ENCODE results near the gene POMGNT1.

The POMGNT1 gene

DNA sequence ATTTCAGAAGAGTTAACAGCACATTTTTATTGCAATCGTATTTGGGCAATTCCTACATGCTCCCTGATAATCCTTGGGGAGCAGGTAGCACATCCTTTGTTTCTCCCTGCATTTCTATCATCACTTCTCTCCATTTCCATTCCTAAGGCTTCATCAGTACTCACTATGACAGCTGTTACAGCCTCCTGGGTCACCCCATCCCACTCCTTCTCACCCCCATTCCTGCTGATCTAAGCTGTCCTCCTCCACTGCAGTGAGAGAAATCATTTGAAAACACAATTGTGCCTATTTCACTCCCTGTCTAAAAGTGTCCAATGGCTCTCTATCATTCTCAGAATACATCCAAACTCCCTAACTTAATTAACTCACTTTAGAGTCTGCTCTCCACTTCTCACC lies 40.3 kb downstream of the POMGNT1 start:
- DNase-seq (ENCODE audit: low read depth): no peak

DNA sequence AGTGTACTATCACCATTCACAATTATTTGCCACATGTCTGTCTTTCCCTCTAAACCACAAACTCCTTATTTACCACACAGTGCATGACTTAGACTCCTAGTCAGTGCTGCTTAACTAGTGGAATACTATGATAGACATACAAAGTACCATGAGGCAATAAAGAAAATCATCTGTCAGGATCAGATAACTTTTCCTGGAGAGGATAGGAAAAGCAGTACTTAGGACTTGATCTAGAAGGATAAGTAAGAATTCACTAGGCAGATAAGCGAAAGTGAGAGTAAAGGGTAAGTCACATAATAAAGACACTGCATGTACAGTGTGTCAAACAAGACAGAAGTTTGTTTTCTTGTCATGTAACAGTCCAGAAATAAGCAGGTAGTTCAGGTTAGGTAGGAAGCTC lies 44.5 kb downstream of the POMGNT1 start:
- no peak for DNase-seq (ENCODE audit: low read depth)

DNA sequence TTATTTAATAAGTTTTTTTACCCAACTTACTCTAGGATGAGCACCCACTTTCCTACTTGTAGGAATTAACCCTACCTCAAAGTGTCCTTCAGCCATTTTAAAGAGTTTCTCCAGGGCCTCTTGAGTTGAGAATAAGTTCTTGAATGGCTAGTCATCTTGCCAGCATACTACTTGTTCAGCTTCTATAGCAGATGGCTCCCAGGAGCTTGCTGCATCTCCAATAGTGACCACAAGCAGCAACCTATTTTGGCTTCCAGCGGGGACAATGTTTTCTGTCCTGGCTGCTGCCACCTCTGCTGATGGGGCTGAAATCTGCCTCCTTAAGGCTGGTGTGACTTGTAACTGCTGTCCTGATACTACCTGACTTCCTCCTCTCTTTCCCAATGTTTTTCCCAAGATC lies 45.0 kb downstream of the POMGNT1 start:
- no peak for DNase-seq (ENCODE audit: low read depth)

DNA sequence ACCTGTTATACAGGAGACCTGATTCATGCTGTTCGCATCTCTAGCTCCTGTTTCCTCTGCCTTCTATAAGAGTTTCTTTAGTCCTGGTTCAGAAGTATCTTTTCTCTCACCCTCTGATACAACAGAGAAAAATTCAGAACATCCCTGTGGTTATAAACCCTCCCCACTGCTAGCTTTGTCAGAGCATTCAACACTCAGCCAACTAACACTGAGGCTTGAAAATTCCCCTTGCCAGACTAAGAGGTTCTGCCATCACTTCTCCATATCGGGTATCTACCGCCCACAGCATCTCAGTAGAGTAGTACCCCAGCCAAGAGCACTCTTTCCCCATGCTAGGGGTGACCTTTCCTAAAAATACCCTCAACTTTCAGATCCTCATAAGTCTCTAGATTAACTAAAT lies 46.2 kb downstream of the POMGNT1 start:
- no peak for DNase-seq (ENCODE audit: low read depth)

DNA sequence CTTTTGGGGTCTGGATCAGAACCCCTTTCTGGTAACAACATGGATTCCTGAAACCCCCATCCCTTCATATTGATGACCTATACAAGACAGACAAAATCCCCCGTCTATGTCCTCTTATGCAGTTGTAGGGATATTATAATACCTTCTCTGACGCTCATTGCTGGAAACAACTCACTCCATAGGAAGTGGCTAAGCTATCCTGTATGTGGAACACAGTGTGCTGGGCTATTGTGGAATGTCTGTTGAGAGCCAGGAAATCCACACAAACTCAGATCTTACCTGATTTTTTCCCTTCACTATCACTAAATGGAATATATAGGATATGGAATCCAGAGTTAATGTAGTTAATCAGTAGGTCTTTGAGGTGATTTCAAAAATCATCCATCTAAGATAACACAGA lies 48.1 kb downstream of the POMGNT1 start:
- no peak for DNase-seq (ENCODE audit: low read depth)

DNA sequence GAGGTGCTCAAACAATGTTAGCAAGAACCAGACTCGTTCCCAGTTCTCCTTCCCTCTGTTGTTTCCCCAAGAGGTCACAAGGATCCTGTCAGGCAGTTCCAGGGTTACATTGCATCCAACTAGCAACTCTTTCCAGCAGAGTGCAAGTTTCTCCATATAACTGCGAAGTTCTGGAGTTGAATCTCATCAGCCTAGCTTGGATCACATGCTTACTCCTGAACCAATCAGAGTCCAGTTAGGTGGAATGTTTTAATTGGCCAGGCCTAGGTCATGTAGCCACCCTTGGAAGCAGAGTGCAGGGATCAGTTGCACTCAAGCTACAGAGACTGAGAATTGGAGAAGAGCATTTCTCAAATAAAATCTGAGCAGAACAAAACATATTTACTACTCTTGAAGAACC lies 49.9 kb downstream of the POMGNT1 start:
- no peak for DNase-seq (ENCODE audit: low read depth)

Measured in GM04504 (cell line).